ENCODE measurements around the gene CTBP1. TPM values are rescaled to one million over a fixed set of nuclear protein-coding genes. Genes with fewer than 3 reads are reported as not detected.

CTBP1 gene
- total and polyA plus RNA-seq, 9 of the 15 experiments (the other 6 are each of a cell fraction or from before 2014, with no cell fraction given): 14.5 to 162 (median 68.2) TPM

GRCh38 chr4:1242506-1243450 is 6.2 kb downstream of the CTBP1 start:
- Histone ChIP-seq H3K4me2 (ENCODE audit: insufficient read depth, low read length) (no peak overlapping the region), H3K27me3 (ENCODE audit: control insufficient read depth in 2 of 2, insufficient read depth in 2 of 2, low read length in 2 of 2) (no peaks in the 10 kb centered on the region), H4K20me1 (replicated peaks; ENCODE audit: control insufficient read depth, insufficient read depth, low read length) (no peaks in the 10 kb centered on the region; the same call in 1 of the 2 replicates), H3K9ac (ENCODE audit: insufficient read depth in 1 of 2, low read depth in 2 of 2, low read length in 2 of 2) (no peak overlapping the region), H3K27ac (ENCODE audit: extremely low read depth, low read depth, low read length) (no peak overlapping the region), H2AFZ (ENCODE audit: low read depth, low read length) (no peak overlapping the region), H3K36me3 (ENCODE audit: control insufficient read depth, insufficient read depth, low read length) (peaks cover 53% of the 10 kb centered on the region), H3K4me3 (no peak overlapping the region), H3K79me2 (ENCODE audit: control insufficient read depth, insufficient read depth, low read length) (peaks cover 73% of the 10 kb centered on the region), H3K9me1 (ENCODE audit: control insufficient read depth, insufficient read depth, low read length) (peaks cover 14% of the 10 kb centered on the region), H3K4me1 (replicated peaks in 1 of 2; ENCODE audit: control insufficient read depth in 2 of 2, insufficient read depth in 2 of 2, low read length in 2 of 2) (peaks cover 0 to 66% of the 10 kb centered on the region in 2 experiments; a peak in 3 of 5 replicates), H3K9me3 (replicated peaks; ENCODE audit: control insufficient read depth, insufficient read depth, low read depth, low read length) (no peaks in the 10 kb centered on the region)
- no TSS peak for BruUV-seq (replicated peaks)
- intact Hi-C loops (cut with micrococcal nuclease): no loop called here
- ChIA-PET CTCF (ENCODE audit: low intra/inter-chr PET ratio) (no interaction called here), POLR2A (interaction anchor here (1.4 kb wide), 1 partner anchor 8 kb away, joined by 5 read pairs; no protein-coding TSS in a partner anchor)
- ATAC-seq (no peak), DNase-seq (ENCODE audit: extremely low read depth in 1 of 4, low spot score in 3 of 4) (peak in 1 of 4 experiments; percentile 6), FAIRE-seq (no peak)
- 97% methylated on average over 29 of the region's 30 CpGs for WGBS (ENCODE audit: insufficient coverage, low coverage, missing lambda C conversion rate)
- in situ Hi-C loops (cut with MboI): no loop called here
- TF ChIP-seq NEUROD1 (IDR thresholded peaks at IDR 0.05; ENCODE audit: borderline replicate concordance, low read depth, low read length, partially characterized antibody): no peak
- TF ChIP-seq TBP (optimal IDR thresholded peaks at IDR 0.05; ENCODE audit: low read depth, low read length): no peak
- TF ChIP-seq MGA (IDR thresholded peaks at IDR 0.05): no peak
- TF ChIP-seq, protein P1, sequence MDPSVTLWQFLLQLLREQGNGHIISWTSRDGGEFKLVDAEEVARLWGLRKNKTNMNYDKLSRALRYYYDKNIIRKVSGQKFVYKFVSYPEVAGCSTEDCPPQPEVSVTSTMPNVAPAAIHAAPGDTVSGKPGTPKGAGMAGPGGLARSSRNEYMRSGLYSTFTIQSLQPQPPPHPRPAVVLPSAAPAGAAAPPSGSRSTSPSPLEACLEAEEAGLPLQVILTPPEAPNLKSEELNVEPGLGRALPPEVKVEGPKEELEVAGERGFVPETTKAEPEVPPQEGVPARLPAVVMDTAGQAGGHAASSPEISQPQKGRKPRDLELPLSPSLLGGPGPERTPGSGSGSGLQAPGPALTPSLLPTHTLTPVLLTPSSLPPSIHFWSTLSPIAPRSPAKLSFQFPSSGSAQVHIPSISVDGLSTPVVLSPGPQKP (CRISPR knock-in tag; IDR thresholded peaks at IDR 0.05): no peak
- TF ChIP-seq MYBL2 (IDR thresholded peaks at IDR 0.05; ENCODE audit: low read depth): no peak
- no peak for TF ChIP-seq MYBL2 (CRISPR knock-in tag; IDR thresholded peaks at IDR 0.05; ENCODE audit: borderline replicate concordance)
- no peak for TF ChIP-seq POLR3G (IDR thresholded peaks at IDR 0.05; ENCODE audit: extremely low read depth, insufficient read length, insufficient replicate concordance)
- no peak for TF ChIP-seq ZNF133 (CRISPR knock-in tag; IDR thresholded peaks at IDR 0.05)

Measured in K562 (cell line).